ENCODE measurements around the gene TMSB4X. TPM values are rescaled to one million over a fixed set of nuclear protein-coding genes. Genes with fewer than 3 reads are reported as not detected.

Gene TMSB4X
- total RNA-seq, 1 experiment from 2014 or later = 1,095 TPM

GRCh38 chrX:12987900-12988594 lies 13.1 kb downstream of the TMSB4X start:
- Mint-ChIP-seq H3K9me3 (ENCODE audit: unreplicated experiment) (peaks cover 10% of the 10 kb centered on the region), H3K4me3 (ENCODE audit: unreplicated experiment) (peak overlapping the region; percentile 57), H3K27ac (ENCODE audit: unreplicated experiment) (peak overlapping the region; percentile 47), H3K27me3 (ENCODE audit: insufficient read depth, unreplicated experiment) (no peaks in the 10 kb centered on the region), H3K36me3 (ENCODE audit: insufficient read depth, unreplicated experiment) (peaks cover 6% of the 10 kb centered on the region), H3K4me1 (ENCODE audit: low read depth, unreplicated experiment) (peaks cover 18% of the 10 kb centered on the region)
- DNase-seq = peak; percentile 42 to 50
- TSS peak; percentile 81 for BruUV-seq (replicated peaks)
- Histone ChIP-seq H3K27me3 (replicated peaks; ENCODE audit: control insufficient read depth, insufficient read depth, low read length) (no peaks in the 10 kb centered on the region), H3K9me3 (no peaks in the 10 kb centered on the region), H3K4me3 (ENCODE audit: low read depth, low read length) (no peak overlapping the region), H3K4me1 (peaks cover 26% of the 10 kb centered on the region), H3K36me3 (ENCODE audit: control insufficient read depth, insufficient read depth, low read length) (no peaks in the 10 kb centered on the region)
- POLR2A ChIA-PET = no interaction called here
- CTCF ChIA-PET = no interaction called here
- intact Hi-C loops (cut with micrococcal nuclease; ENCODE audit: unreplicated experiment) = loop anchor here (1.0 to 2.0 kb wide), 4 partner anchors 13 to 42 kb away; partner anchors contain the start of gene TMSB4X
- no peak for TF ChIP-seq CTCF (IDR thresholded peaks at IDR 0.05; ENCODE audit: insufficient read depth in 1 of 2, low read depth in 1 of 2, low read length in 1 of 2, severe bottlenecking in 1 of 2, unreplicated experiment in 1 of 2)

- H3K4me3 Mint-ChIP-seq (ENCODE audit: unreplicated experiment) = peak overlapping the region; percentile 57
- peak overlapping the region; percentile 47 for H3K27ac Mint-ChIP-seq (ENCODE audit: unreplicated experiment)
These were observed 13.9 kb downstream of the TMSB4X start for GRCh38 chrX:12988797-12989196.

GRCh38 chrX:12989461-12989860 lies 14.6 kb downstream of the TMSB4X start:
- intact Hi-C loops (cut with micrococcal nuclease; ENCODE audit: unreplicated experiment) = loop anchor here (2.0 kb wide), 2 partner anchors 13 to 15 kb away; partner anchors contain the start of gene TMSB4X
- CTCF ChIA-PET = no interaction called here
- POLR2A ChIA-PET = interaction anchor here (0.9 kb wide), 1 partner anchor 41 kb away, joined by 4 read pairs; no protein-coding TSS in a partner anchor

More at GRCh38 chrX:12988797-12989196, 13.9 kb downstream of the TMSB4X start:
- Histone ChIP-seq H3K36me3 (ENCODE audit: control insufficient read depth, insufficient read depth, low read length) (no peaks in the 10 kb centered on the region), H3K4me3 (ENCODE audit: low read depth, low read length) (no peak overlapping the region), H3K4me1 (peaks cover 27% of the 10 kb centered on the region), H3K27me3 (replicated peaks; ENCODE audit: control insufficient read depth, insufficient read depth, low read length) (no peaks in the 10 kb centered on the region), H3K9me3 (no peaks in the 10 kb centered on the region)
- peak; percentile 70 to 71 for DNase-seq
- peaks cover 13% of the 10 kb centered on the region for H3K4me1 Mint-ChIP-seq (ENCODE audit: low read depth, unreplicated experiment)
- peaks cover 10% of the 10 kb centered on the region for H3K9me3 Mint-ChIP-seq (ENCODE audit: unreplicated experiment)
- no peaks in the 10 kb centered on the region for H3K27me3 Mint-ChIP-seq (ENCODE audit: insufficient read depth, unreplicated experiment)
- BruUV-seq (replicated peaks) = no TSS peak
- intact Hi-C loops (cut with micrococcal nuclease; ENCODE audit: unreplicated experiment) = loop anchor here (1.0 to 2.0 kb wide), 4 partner anchors 14 to 42 kb away; partner anchors contain the start of gene TMSB4X
- peaks cover 6% of the 10 kb centered on the region for H3K36me3 Mint-ChIP-seq (ENCODE audit: insufficient read depth, unreplicated experiment)
- POLR2A ChIA-PET = interaction anchor here (0.9 kb wide), 1 partner anchor 42 kb away, joined by 4 read pairs; no protein-coding TSS in a partner anchor
- CTCF ChIA-PET = no interaction called here
- no peak for TF ChIP-seq CTCF (IDR thresholded peaks at IDR 0.05; ENCODE audit: insufficient read depth in 1 of 2, low read depth in 1 of 2, low read length in 1 of 2, severe bottlenecking in 1 of 2, unreplicated experiment in 1 of 2)

More at GRCh38 chrX:12989461-12989860, 14.6 kb downstream of the TMSB4X start:
- Mint-ChIP-seq H3K9me3 (ENCODE audit: unreplicated experiment) (peaks cover 10% of the 10 kb centered on the region), H3K27ac (ENCODE audit: unreplicated experiment) (no peak overlapping the region), H3K4me1 (ENCODE audit: low read depth, unreplicated experiment) (peaks cover 12% of the 10 kb centered on the region), H3K36me3 (ENCODE audit: insufficient read depth, unreplicated experiment) (peaks cover 6% of the 10 kb centered on the region), H3K4me3 (ENCODE audit: unreplicated experiment) (no peak overlapping the region), H3K27me3 (ENCODE audit: insufficient read depth, unreplicated experiment) (no peaks in the 10 kb centered on the region)
- H3K27me3 ChIP-seq (replicated peaks; ENCODE audit: control insufficient read depth, insufficient read depth, low read length) = no peaks in the 10 kb centered on the region
- BruUV-seq (replicated peaks) = no TSS peak
- H3K36me3 ChIP-seq (ENCODE audit: control insufficient read depth, insufficient read depth, low read length) = no peaks in the 10 kb centered on the region
- DNase-seq = no peak
- H3K4me3 ChIP-seq (ENCODE audit: low read depth, low read length) = no peak overlapping the region
- no peak for TF ChIP-seq CTCF (IDR thresholded peaks at IDR 0.05; ENCODE audit: insufficient read depth in 1 of 2, low read depth in 1 of 2, low read length in 1 of 2, severe bottlenecking in 1 of 2, unreplicated experiment in 1 of 2)
- no peaks in the 10 kb centered on the region for H3K9me3 ChIP-seq
- peaks cover 32% of the 10 kb centered on the region for H3K4me1 ChIP-seq
